Measurements from ENCODE around the gene EIF2AK2.

- no peak for TF ChIP-seq CTCF (IDR thresholded peaks at IDR 0.05)
- no peak for TF ChIP-seq POLR2A (IDR thresholded peaks at IDR 0.05)
Observed at GRCh38 chr2:37205689-37206341, 49.0 kb upstream of the EIF2AK2 start.

Measured in esophagus squamous epithelium (tissue), 4 donors.